GM19468 (cell line): ENCODE measurements around the gene FBXL4.

Source experiments
- ATAC-seq: cut with Tn5 transposase; IDR thresholded peaks from one replicate; pipeline ENCODE4 v1.9.1; 2021; ENCODE audit warnings: mild to moderate bottlenecking, moderate library complexity, moderate number of reproducible peaks; ENCODE audit not compliant: unreplicated experiment; ENCODE audit errors: extremely low read depth

Gene FBXL4

GRCh38 chr6:98947411-98948292, at the start of gene FBXL4:
Gene FBXL4, minus strand, starts transcription at chr6:98947946. Its CDS starts 20,958 bp downstream, at chr6:98926988.
- peak; percentile 64 for ATAC-seq

DNA sequence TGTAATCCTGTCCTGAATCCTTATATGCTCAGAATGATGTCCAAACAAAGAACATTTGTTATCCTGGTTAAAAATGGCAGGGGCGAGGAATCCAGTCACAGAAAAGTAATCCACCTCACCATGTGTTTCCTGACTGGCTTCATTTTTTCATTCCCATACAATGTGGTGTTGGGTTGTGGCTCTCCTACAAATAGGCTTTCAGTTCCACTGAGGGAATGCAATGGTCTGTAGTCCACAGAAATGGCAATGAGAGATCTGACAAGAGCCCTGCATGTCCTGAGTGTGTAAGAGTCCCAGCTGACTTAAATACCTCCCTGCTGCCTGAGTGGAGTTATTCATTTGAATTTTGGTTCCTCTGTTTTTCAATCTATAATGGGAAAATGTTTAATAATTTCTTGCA, 47.4 kb upstream of the FBXL4 start:
- no peak for ATAC-seq

DNA sequence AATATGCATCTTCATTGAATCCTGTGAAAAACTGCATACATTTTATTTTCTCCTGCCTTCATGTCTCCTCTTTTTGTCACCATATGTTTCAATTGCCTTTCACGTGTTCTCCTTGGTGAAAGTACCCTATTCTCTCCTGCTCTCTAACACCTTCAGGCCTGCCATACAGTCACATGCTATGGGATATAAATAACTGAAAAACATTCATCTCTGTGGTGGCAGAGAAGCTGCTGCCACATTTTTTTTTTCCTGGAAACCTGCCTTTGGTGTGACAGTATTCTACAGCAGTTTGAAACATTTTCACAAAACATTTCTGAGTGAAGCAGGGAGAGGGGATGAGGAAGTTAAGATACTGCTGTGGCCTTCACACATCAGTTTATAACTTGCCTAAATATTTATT, 44.8 kb upstream of the FBXL4 start:
- ATAC-seq, result no peak

- no peak for ATAC-seq
Measured at GRCh38 chr6:98986071-98986615, 38.4 kb upstream of the FBXL4 start.

GRCh38 chr6:98985391-98985790, 37.6 kb upstream of the FBXL4 start:
- no peak for ATAC-seq

GRCh38 chr6:98984121-98984520, 36.4 kb upstream of the FBXL4 start:
- ATAC-seq, result no peak

- ATAC-seq, result no peak
Measured at GRCh38 chr6:98981473-98981872, 33.7 kb upstream of the FBXL4 start.

DNA sequence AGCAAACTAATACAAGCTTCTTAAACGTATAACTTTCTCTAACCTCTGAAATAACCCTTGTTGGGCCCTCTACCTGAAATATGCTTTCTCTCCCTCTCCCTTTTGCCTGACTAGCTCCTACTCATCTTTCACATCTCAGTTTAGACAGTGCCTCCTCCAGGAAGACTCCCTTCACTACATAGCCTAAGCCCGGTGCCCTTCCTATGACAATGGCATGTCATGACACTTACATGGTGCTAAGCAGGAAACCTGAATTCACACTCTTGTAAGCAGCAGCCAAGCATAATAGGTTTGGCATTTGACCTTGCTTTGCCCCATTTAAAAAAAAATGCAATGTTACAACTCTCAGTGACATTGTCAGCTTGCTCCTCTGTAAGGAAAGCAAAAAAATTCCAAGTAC, 33.1 kb upstream of the FBXL4 start:
- ATAC-seq, result no peak

DNA sequence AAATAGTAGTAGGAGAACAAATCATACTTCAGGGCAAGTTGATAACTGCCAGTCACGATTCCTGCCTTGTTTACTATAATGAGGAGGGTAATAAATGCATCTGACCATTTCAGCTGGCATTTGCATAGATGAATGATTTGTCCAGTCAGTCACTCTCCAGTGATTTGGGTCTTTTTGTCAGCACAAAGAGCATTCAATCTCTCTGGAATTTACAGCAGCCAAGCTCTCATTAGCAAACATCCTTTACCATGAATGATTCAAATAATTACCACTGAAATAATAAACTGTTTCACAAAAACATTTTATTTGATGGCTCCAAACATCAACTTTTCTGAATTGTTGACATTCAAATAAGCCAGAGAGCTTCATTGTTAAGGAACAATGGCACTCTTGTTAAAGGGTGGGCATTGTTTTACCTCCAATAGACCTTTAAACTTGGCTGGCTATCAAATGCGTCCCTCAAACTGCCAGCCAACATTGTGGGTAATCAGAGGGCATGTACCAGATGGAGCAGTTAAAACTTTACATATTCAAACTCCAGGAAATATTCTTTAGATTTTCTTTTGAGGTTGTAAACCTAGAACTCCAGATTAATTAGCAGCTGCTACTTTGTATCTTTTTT, 30.0 kb upstream of the FBXL4 start:
- ATAC-seq, result no peak

GRCh38 chr6:98976674-98977385, 29.1 kb upstream of the FBXL4 start:
- ATAC-seq, result no peak

- no peak for ATAC-seq
Measured at GRCh38 chr6:98975421-98975820, 27.7 kb upstream of the FBXL4 start.

- no peak for ATAC-seq
Measured at GRCh38 chr6:98974309-98974708, 26.6 kb upstream of the FBXL4 start.

DNA sequence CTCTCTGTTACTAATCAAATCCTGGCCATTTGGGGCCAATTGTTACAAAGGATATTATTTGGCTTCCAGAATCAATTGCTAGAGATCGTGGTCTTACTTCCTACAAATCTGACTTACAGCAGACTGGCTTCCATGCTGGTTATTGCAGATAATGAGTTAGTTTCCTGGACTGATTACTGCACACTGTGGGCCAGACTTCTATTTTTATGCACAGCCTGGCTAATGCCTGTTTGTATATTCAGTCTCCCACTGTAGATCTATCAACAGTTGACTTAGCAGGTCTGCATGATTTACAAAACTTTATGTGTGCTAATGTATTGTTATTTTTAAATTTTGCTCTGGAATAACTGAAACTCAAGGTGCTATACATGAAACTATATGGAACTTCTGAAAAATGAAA, 25.8 kb upstream of the FBXL4 start:
- ATAC-seq, result no peak

DNA sequence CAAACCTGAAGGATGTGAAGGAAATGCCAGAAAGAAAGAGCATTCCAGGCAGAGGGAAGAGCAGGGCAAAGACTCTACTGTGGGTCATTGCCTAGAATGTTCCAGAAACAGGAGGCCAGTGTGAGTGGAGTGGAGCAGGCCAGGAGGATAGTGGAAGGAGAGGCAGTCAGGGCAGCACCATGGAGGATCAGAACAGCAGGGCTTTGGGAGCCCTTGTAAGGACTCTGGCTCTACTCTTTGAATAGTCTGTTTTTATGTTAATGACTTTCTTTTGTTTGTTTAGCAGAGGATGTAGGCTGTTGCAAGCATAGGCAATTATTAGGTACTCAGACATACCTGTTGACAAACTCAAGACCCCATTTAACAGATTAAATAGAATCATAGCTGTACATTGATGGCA, 23.6 kb upstream of the FBXL4 start:
- no peak for ATAC-seq

DNA sequence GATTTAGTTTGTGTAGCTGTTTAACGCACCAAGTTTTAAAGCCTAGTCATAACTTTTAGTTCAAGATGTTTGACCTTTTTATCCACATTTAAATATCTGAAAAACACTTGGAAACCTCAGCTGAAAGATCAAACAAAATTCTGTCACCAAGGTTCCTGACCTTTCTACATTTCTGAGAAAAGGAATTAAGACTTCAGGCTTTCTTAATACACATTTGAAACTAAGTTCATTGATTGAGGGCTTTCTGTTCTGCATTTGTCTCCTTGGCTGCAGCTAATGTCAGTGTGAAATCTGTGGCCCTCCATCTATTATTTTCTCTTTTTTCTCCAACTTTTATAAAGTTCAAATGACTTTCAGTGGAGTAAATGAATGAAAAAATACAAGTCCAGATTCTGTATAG, 22.7 kb upstream of the FBXL4 start:
- ATAC-seq, result no peak

DNA sequence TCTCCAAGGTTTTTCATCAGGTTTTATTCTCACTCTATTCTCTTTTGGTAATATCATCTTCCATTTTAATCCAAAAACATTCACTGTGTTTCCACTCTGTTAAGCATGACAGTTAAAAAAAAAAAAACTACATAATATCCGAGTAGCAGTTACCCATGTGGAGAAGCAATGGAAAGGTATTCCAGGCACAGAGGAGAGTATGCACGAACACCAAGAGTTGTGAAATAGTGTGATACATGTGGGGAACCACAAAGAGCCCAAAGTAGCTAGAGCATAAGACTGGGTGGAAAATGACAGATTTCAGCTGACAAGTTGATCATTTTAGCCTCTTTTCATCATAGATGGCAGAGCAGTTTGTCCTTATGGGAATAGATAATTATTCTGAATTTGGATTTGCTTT, 19.9 kb upstream of the FBXL4 start:
- ATAC-seq, result no peak

DNA sequence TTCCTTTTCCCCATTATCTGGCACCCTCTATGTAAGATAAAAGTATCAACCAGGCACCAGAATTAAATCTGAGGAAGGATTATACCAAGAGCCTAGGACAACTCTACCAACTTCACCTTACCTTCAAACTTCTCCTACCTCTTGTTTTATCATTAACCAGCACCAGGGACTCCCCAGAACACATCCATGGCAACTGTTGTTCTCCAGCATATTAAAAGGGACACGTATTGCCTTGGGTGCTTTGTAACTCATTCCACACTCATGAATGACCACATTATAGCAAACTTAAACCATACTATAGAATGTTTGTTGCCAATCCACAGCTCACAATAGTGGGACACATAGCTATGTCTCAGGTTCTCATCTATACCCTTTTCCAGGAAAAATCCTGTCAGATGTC, 11.9 kb upstream of the FBXL4 start:
- no peak for ATAC-seq

- ATAC-seq, result no peak
Measured at GRCh38 chr6:98958776-98959175, 11.0 kb upstream of the FBXL4 start.

- no peak for ATAC-seq
Measured at GRCh38 chr6:98957450-98957849, 9.7 kb upstream of the FBXL4 start.

- no peak for ATAC-seq
Measured at GRCh38 chr6:98949589-98949988, 1.8 kb upstream of the FBXL4 start.

DNA sequence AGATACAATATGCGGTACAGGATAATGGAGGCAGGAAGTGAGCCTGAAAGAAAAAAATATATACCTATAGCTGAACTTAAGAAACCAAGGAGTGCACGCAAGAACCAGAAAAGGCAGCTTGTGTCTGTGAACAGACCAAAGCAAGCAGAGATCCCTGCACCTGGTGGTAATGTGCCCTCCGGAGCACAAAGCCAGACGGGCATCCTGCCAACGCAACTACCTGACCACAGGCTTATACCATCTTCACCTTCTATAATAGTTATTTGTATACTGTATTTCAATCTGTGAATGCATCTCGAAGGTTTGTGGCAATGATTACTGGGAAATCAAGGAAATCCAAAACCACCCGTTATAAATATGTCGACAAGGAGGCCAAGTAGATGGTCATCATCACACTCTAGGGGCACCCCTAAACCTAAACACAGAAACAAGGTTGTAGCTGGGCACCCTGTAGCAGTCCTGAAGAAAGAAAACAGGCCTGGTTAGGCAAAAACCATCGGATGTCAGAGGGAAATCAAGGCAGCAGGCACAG, 801 bp downstream of the FBXL4 start:
- ATAC-seq, result peak; percentile 15
